Upper lobe of right lung (tissue), 1 donor: ENCODE measurements around the gene WDR11. TPM values are rescaled to one million over a fixed set of nuclear protein-coding genes. Genes with fewer than 3 reads are reported as not detected.

Experiments used
- ATAC-seq: fragments of 200-7000 bp; cut with Tn5 transposase; one replicate; pipeline ENCODE4 v1.9.1; 2020; ENCODE audit warnings: mild to moderate bottlenecking, moderate library complexity
- DNase-seq: peaks from one replicate; pipeline ENCODE4 v3.0.0-alpha.2; 2020
- H3K27ac ChIP-seq: fragments of 200-600 bp; one replicate; pipeline ENCODE4 v1.8.0; 2022
- H3K27me3 ChIP-seq: fragments of 200-600 bp; one replicate; pipeline ENCODE4 v1.8.0; 2022; ENCODE audit warnings: mild to moderate bottlenecking
- H3K36me3 ChIP-seq: fragments of 200-600 bp; one replicate; pipeline ENCODE4 v1.8.0; 2022
- H3K4me1 ChIP-seq: fragments of 200-600 bp; one replicate; pipeline ENCODE4 v1.8.0; 2022
- H3K4me3 ChIP-seq: fragments of 200-600 bp; one replicate; pipeline ENCODE4 v1.8.0; 2022; ENCODE audit warnings: mild to moderate bottlenecking
- H3K9me3 ChIP-seq: fragments of 200-600 bp; one replicate; pipeline ENCODE4 v1.8.0; 2022
- intact Hi-C: fragments of 100-400 bp; cut with DNase I; formaldehyde crosslinking; loops from one replicate; pipeline ENCODE4 v1.11.0; 2022
- total RNA-seq: library from RNA; stranded (reverse); fragmentation: NEBNext Ultra II Directional; extraction: Animal tissue kit (Norgen Biotek cat#: 25700); gene quantifications from one replicate; pipeline ENCODE4 v1.2.1, GENCODE V29; 2021
- TF ChIP-seq, protein P1 (sequence below): fragments of 200-600 bp; IDR thresholded peaks from one replicate; pipeline ENCODE4 v1.8.0; 2022; ENCODE audit warnings: antibody characterized with exemption
- donor health status: DM: no; HTN: yes; CAD: no; lungs with severe emphysema.

The WDR11 gene
- total RNA-seq, 1 donor from 2014 or later = 46.0 TPM

- Histone ChIP-seq H3K4me1 (no peaks in the 10 kb centered on the region), H3K4me3 (no peak overlapping the region), H3K27ac (no peak overlapping the region), H3K36me3 (no peaks in the 10 kb centered on the region), H3K9me3 (no peaks in the 10 kb centered on the region), H3K27me3 (no peaks in the 10 kb centered on the region)
- TF ChIP-seq, protein P1, sequence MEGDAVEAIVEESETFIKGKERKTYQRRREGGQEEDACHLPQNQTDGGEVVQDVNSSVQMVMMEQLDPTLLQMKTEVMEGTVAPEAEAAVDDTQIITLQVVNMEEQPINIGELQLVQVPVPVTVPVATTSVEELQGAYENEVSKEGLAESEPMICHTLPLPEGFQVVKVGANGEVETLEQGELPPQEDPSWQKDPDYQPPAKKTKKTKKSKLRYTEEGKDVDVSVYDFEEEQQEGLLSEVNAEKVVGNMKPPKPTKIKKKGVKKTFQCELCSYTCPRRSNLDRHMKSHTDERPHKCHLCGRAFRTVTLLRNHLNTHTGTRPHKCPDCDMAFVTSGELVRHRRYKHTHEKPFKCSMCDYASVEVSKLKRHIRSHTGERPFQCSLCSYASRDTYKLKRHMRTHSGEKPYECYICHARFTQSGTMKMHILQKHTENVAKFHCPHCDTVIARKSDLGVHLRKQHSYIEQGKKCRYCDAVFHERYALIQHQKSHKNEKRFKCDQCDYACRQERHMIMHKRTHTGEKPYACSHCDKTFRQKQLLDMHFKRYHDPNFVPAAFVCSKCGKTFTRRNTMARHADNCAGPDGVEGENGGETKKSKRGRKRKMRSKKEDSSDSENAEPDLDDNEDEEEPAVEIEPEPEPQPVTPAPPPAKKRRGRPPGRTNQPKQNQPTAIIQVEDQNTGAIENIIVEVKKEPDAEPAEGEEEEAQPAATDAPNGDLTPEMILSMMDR = no peak
- DNase-seq = no peak
- no peak for ATAC-seq
- intact Hi-C loops = no loop called here
Observed at GRCh38 chr10:120810298-120810697, 40.9 kb upstream of the WDR11 start.

DNA sequence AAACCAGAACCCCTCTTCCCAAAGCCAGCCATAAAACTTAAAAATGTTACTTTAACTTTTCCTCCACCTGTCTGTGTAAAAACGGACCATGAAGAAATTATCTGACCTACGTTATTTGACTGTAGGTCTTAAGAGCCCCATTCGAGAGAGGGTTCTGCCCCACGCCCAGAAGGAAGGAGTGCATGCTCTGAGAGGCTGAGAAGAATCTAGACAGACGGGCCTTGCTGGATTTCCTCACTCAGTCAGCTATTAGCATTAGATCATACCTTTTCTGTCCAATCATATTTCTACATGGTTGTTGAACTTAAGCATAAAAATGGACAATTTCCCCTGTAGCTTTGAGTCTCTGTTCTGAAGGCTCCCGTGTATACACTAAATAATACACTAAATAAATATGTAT, 38.1 kb upstream of the WDR11 start:
- H3K9me3 ChIP-seq = no peaks in the 10 kb centered on the region
- DNase-seq (no peak), ATAC-seq (peak; percentile 93)
- intact Hi-C loops = no loop called here
- H3K27ac ChIP-seq = no peak overlapping the region
- H3K4me3 ChIP-seq = no peak overlapping the region
- TF ChIP-seq, protein P1 = no peak
- H3K36me3 ChIP-seq = no peaks in the 10 kb centered on the region
- no peaks in the 10 kb centered on the region for H3K4me1 ChIP-seq
- H3K27me3 ChIP-seq = no peaks in the 10 kb centered on the region

- H3K4me3 ChIP-seq = no peak overlapping the region
- no peaks in the 10 kb centered on the region for H3K36me3 ChIP-seq
- H3K27me3 ChIP-seq = no peaks in the 10 kb centered on the region
- DNase-seq = no peak
- H3K4me1 ChIP-seq = no peaks in the 10 kb centered on the region
- intact Hi-C loops = no loop called here
- ATAC-seq = no peak
- H3K9me3 ChIP-seq = no peaks in the 10 kb centered on the region
- TF ChIP-seq, protein P1 = no peak
- H3K27ac ChIP-seq = no peak overlapping the region
Observed at GRCh38 chr10:120818301-120818700, 32.9 kb upstream of the WDR11 start.

DNA sequence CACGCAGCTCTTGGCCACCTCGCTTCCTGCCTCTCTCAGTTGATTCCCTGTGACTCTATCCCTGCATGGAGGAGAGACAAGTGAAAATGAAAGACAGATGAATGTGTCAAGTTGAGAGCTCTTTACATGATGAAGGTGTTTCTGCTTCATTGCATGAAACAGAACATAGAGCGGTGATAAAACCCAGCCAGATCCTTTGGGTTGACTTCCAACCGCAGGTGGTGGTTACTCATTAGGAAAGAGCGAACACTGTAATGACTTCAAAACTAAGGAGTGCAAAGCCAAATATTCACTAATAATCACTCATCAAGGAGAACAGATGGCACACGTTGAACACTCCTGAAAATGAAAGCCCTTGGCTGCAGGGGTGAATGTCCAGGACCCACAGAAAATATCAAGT, 31.8 kb upstream of the WDR11 start:
- no peaks in the 10 kb centered on the region for H3K27me3 ChIP-seq
- TF ChIP-seq, protein P1 = no peak
- no peak overlapping the region for H3K27ac ChIP-seq
- H3K9me3 ChIP-seq = no peaks in the 10 kb centered on the region
- no peaks in the 10 kb centered on the region for H3K4me1 ChIP-seq
- H3K4me3 ChIP-seq = no peak overlapping the region
- intact Hi-C loops = no loop called here
- DNase-seq (no peak), ATAC-seq (no peak)
- H3K36me3 ChIP-seq = no peaks in the 10 kb centered on the region

DNA sequence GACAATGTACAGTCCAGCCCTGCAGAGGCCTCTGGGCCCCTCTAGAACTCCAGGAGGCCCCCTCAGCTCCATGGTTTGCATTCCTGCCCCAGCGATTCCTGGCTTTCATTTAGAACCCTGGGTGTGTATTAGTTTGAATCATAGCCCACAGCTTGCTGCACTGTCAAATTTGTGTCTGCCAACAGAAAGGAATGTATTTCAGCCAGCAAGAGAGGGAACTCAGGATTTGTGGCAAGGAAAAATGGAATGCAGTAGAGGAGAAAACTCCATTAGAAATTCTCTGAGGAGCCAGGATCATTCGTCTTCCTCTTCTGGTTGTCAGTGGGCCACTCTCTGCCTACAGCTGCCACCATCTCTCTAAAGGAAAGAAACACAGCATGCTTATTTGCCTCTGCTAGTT, 27.9 kb upstream of the WDR11 start:
- H3K9me3 ChIP-seq = no peaks in the 10 kb centered on the region
- intact Hi-C loops = no loop called here
- ATAC-seq = no peak

More for the DNA sequence above, 27.9 kb upstream of the WDR11 start:
- TF ChIP-seq, protein P1 = no peak
- Histone ChIP-seq H3K36me3 (no peaks in the 10 kb centered on the region), H3K4me1 (no peaks in the 10 kb centered on the region), H3K27ac (no peak overlapping the region), H3K4me3 (no peak overlapping the region), H3K27me3 (no peaks in the 10 kb centered on the region)
- DNase-seq = no peak
